Right renal pelvis (tissue), 4 donors: Measurements from ENCODE around the gene ERP29. TPM values are rescaled to one million over a fixed set of nuclear protein-coding genes. Genes with fewer than 3 reads are reported as not detected.
"Not testable (repeated sequence)": the region's sequence is repeated elsewhere in the genome, so short reads cannot be mapped to it uniquely, and the experiment has no call there.

ENCODE experiments used
- DNase-seq, 4 donors: peaks; one replicate each; pipeline ENCODE4 v3.0.0-alpha.2; 2013; ENCODE audit warnings: low read depth in 4 of 4, low spot score in 3 of 4, missing footprints in 1 of 4
- polyA plus RNA-seq, 4 donors: library from polyadenylated mRNA; unstranded; fragments of 120-200 nt; gene quantifications; one replicate each; pipeline ENCODE4 v1.2.1, GENCODE V29; 2013; ENCODE audit not compliant: insufficient read length in 4 of 4

The ERP29 gene
- polyA plus RNA-seq, 4 donors = 147 to 176 (median 152) TPM

GRCh38 chr12:112000820-112001219 is 12.4 kb upstream of the ERP29 start:
- DNase-seq = no peak

- no peak for DNase-seq
These were observed 11.7 kb upstream of the ERP29 start for GRCh38 chr12:112001576-112001975.

- DNase-seq = no peak
These were observed 9.2 kb upstream of the ERP29 start for GRCh38 chr12:112004041-112004440.

- no peak for DNase-seq
These were observed 7.5 kb upstream of the ERP29 start for GRCh38 chr12:112005419-112006395.

- no peak for DNase-seq
These were observed 5.3 kb upstream of the ERP29 start for GRCh38 chr12:112007945-112008344.

GRCh38 chr12:112008918-112009317 is 4.3 kb upstream of the ERP29 start:
- DNase-seq = no peak

GRCh38 chr12:112009596-112009995 is 3.6 kb upstream of the ERP29 start:
- not testable (repeated sequence) for DNase-seq

GRCh38 chr12:112010415-112011344 is 2.5 kb upstream of the ERP29 start:
- DNase-seq = no peak

- DNase-seq = no peak
These were observed 1.5 kb upstream of the ERP29 start for GRCh38 chr12:112011685-112012084.

- DNase-seq = peak in 1 of 4 donors; percentile 13
These were observed 576 bp downstream of the ERP29 start for GRCh38 chr12:112013601-112014402.

- DNase-seq = no peak
These were observed 2.7 kb downstream of the ERP29 start for GRCh38 chr12:112015938-112016337.

- no peak for DNase-seq
These were observed 3.8 kb downstream of the ERP29 start for GRCh38 chr12:112017041-112017440.

GRCh38 chr12:112018571-112019237 is 5.5 kb downstream of the ERP29 start:
- no peak for DNase-seq

GRCh38 chr12:112020947-112021457 is 7.8 kb downstream of the ERP29 start:
- no peak for DNase-seq

- no peak for DNase-seq
These were observed 9.2 kb downstream of the ERP29 start for GRCh38 chr12:112022241-112023016.

GRCh38 chr12:112023759-112024396 is 10.7 kb downstream of the ERP29 start:
- DNase-seq = no peak

GRCh38 chr12:112025808-112026375 is 12.7 kb downstream of the ERP29 start:
- DNase-seq = no peak

- no peak for DNase-seq
These were observed 16.1 kb downstream of the ERP29 start for GRCh38 chr12:112029301-112029700.
